CD4-positive, alpha-beta T cell treated with Interleukin-10 for 1 hour (primary cell): ENCODE results near the gene RALGAPA2.

ENCODE experiments used
- DNase-seq: peaks from one replicate; pipeline ENCODE4 v3.0.0-alpha.2; 2020

RALGAPA2 gene

DNA sequence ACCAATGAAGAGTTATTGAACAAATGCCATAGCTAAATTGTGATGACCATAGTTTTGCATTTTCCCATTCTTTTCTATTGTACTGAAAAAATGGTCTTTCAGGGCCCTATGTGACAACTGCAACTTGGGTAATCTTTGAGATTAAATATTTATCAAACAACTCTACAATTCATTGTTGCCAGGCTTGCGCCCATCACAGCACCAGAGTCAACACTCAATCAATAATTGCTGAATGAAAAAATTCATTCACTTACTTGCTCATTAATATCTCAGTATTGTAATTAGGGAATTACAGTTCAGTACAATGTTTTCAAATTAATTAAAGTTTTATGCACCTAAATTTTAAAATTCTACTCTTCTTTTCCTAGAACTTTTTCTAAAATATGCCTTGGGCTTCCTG, 7.7 kb upstream of the RALGAPA2 start:
- DNase-seq, result no peak

- no peak for DNase-seq
Observed at GRCh38 chr20:20719411-20719810, 7.0 kb upstream of the RALGAPA2 start.

- DNase-seq, result no peak
Observed at GRCh38 chr20:20713244-20713765, 861 bp upstream of the RALGAPA2 start.

GRCh38 chr20:20712004-20712473, 405 bp downstream of the RALGAPA2 start:
- DNase-seq, result no peak

DNA sequence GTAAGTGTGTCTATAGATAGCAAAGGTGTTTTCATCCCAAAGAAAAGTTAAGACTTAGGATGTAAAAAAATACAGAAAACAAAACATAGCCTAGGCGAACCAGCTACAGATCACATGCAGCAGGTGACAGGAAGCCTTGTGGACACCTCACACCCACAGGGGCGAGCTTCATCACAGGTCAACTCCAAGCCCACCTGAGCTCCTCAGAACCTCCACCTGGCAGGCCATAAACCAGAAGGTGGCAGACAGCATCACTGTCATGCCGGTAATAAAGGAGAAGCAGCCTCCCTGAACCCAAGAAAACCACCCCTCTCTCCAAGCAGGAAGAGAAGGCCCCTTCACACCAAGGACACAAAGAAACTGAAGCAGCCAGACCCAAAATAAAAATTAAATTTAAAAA, 1.0 kb downstream of the RALGAPA2 start:
- DNase-seq, result peak; percentile 33

GRCh38 chr20:20710443-20711315, 1.8 kb downstream of the RALGAPA2 start:
- peak; percentile 35 for DNase-seq

GRCh38 chr20:20709887-20710286, 2.6 kb downstream of the RALGAPA2 start:
- DNase-seq, result no peak

GRCh38 chr20:20706285-20706684, 6.2 kb downstream of the RALGAPA2 start:
- no peak for DNase-seq

- DNase-seq, result no peak
Observed at GRCh38 chr20:20702330-20703245, 9.9 kb downstream of the RALGAPA2 start.

DNA sequence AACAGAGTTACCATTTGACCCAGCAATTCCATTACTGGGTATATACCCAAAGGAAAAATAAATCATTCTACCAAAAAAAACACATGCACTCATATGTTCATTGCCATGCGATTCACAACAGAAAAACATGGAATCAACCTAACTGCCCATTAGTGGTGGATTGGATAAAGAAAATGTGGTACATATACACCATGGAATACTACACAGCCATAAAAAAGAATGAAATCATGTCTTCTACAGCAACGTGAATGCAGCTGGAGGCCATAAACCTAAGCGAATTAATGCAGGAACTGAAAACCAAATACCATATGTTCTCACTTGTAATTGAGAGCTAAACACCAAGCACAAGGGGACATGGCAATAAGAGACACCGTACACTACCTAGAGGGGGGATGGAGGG, 12.5 kb downstream of the RALGAPA2 start:
- DNase-seq, result no peak

GRCh38 chr20:20699144-20699543, 13.3 kb downstream of the RALGAPA2 start:
- DNase-seq, result no peak

- no peak for DNase-seq
Observed at GRCh38 chr20:20697325-20697845, 15.1 kb downstream of the RALGAPA2 start.

- DNase-seq, result no peak
Observed at GRCh38 chr20:20695250-20695816, 17.1 kb downstream of the RALGAPA2 start.

- no peak for DNase-seq
Observed at GRCh38 chr20:20694591-20694990, 17.9 kb downstream of the RALGAPA2 start.

DNA sequence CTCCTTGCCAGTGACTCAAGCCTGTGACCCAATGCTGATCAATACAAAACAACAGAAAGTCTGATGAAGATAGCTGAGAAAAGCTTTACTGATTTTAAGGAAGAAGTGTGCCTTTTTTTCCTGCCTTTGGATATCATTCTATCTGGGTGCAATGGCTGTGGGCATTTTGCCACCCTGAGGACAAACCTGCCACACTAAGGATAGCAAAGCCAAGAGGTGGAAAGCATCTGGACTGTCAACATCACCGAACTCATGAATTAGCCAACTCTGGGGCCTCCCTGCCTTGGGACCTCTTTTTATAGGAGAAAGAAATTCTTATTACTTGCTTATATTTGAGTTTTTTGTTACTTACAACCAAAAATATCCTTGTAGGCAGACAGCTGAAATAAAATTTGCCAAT, 19.9 kb downstream of the RALGAPA2 start:
- no peak for DNase-seq

GRCh38 chr20:20691477-20692235, 20.8 kb downstream of the RALGAPA2 start:
- no peak for DNase-seq

DNA sequence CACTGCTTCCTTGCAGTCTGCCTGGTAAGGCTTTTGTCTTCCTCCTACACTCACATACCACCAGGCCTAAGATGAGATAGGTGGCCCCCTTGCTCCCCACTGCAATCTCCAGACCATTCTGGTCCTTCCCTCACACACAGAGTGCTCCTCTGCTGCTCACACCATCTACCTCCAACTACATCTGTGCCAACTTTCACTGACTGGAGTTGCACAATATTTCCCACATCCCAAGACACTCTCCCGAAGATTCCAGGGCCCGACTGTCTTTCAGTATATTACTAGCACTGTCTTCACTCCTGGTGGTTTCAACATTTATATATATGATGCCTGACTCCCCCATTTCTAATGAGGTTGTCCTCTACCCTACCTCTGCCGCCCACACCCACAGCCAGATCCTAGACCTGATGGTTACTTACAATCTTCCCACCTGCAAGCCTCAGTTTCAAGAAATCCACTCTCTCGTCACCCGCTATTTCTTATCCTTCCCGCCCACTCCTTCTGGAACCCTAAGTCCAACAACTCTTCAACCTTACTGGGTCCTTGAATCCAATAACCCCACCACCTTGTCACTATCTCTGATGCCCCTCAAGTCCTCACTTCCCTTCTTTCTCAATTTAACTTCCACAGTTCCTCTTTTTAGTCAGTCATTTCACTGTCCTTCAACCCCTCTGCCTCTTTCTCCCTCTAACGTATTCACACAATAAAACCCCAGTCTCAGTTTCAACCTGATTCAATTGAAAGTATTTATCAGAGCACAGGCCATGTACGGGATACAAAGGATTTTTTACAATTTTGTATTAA, 21.6 kb downstream of the RALGAPA2 start:
- no peak for DNase-seq

DNA sequence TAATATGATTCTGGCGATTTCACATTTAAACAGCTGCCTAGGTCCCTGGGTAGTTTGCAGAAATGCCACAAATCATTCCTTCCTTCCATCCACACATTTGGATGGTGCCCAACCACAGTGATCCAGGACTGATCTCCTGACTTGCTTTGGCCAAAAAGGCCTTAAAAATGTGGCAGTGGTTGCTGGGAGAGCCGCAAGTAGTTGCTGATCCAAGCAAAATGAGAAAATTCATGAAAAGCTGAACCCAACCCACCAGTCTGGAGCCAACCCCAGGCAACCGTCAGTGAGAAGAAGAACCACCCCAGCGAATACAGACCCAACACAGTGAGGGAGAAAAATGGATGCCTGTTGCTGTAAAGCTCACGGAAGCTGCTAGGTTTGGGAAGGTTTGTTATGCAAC, 25.1 kb downstream of the RALGAPA2 start:
- no peak for DNase-seq

GRCh38 chr20:20685635-20686034, 26.8 kb downstream of the RALGAPA2 start:
- DNase-seq, result no peak

DNA sequence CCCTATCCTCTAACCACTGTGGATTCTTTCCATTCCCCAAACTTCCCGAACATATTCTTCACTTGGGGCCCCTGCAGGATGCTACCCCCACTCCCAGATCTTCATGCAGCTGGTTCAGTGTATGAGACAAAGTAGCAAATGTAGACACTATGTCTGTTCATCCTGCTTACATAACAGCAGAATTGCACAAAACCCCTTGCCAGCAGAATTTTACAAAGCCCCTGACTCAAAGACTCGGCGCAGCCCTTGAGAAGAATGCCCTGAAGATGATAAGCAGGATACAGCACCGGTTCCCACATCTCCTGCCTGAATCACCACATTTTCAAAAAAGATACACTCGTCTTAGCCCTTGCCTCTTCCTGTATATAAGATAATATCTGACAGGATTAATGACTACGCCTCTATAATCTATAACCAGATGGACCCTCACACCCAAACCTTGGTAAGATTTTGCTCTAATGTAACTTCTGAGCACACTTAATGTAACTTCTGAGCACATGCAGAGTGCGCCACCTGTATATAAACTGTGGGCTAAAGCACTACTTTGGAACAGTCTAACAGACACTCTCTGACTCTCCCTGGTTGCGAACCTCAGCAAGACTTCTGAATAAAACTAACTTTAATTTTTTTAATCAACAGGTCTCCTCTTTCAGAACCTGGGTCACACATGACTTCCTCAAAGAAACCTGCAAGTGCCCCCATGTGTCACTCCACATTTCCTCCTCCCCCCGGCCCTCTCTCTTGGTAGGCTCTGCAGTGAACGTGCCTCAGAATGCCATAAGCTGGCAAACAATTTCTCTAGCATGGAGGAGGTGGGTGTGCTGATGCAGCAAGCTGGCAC, 28.7 kb downstream of the RALGAPA2 start:
- DNase-seq, result no peak
